ENCODE data around the gene ZNF23.

DNA sequence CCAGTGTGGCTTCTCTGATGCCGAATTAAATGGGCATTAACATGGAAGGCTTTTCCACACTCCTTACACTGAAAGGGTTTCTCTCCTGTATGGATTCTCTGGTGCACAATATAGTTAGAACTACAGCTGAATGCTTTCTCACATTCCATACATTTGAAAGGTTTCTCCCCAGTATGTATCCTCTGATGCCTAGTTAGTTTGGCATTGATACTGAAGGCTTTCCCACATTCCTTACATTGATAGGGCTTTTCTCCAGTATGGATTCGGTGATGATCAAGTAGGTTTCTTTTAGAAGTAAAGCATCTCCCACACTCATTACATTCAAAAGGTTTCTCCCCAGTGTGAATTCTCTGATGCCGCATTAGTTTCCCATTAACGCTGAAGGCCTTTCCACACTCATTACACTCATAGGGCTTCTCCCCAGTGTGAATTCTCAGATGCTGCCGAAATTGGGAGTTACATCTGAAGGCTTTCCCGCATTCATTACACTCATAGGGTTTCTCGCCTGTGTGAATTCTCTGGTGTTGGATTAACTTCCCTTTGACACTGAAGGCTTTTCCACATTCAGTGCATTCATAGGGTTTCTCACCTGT, 13.7 kb downstream of the ZNF23 start:
- TF ChIP-seq ZNF274 (IDR thresholded peaks at IDR 0.05; ENCODE audit: low read depth, low read length) (peak; percentile 51), POLR2AphosphoS5 (IDR thresholded peaks at IDR 0.05; ENCODE audit: low read depth, low read length) (no peak), CTCF (IDR thresholded peaks at IDR 0.05 in 2 of 3, conservative IDR thresholded peaks at IDR 0.05 in 1 of 3; ENCODE audit: borderline replicate concordance in 1 of 3, insufficient read depth in 1 of 3, low read depth in 2 of 3, low read length in 2 of 3) (no peak), EZH2phosphoT487 (IDR thresholded peaks at IDR 0.05; ENCODE audit: borderline replicate concordance) (no peak), EZH2 (IDR thresholded peaks at IDR 0.05) (no peak), POLR2A (IDR thresholded peaks at IDR 0.05; ENCODE audit: borderline replicate concordance, extremely low read depth, insufficient read depth, insufficient read length) (no peak), TCF7L2 (IDR thresholded peaks at IDR 0.05; ENCODE audit: borderline replicate concordance, extremely low read depth, insufficient read depth, insufficient read length) (no peak), RAD21 (IDR thresholded peaks at IDR 0.05; ENCODE audit: low read depth) (no peak), ELF1 (IDR thresholded peaks at IDR 0.05; ENCODE audit: borderline replicate concordance, low read depth) (no peak), JUND (IDR thresholded peaks at IDR 0.05) (no peak)
- TF ChIP-seq, protein P1, sequence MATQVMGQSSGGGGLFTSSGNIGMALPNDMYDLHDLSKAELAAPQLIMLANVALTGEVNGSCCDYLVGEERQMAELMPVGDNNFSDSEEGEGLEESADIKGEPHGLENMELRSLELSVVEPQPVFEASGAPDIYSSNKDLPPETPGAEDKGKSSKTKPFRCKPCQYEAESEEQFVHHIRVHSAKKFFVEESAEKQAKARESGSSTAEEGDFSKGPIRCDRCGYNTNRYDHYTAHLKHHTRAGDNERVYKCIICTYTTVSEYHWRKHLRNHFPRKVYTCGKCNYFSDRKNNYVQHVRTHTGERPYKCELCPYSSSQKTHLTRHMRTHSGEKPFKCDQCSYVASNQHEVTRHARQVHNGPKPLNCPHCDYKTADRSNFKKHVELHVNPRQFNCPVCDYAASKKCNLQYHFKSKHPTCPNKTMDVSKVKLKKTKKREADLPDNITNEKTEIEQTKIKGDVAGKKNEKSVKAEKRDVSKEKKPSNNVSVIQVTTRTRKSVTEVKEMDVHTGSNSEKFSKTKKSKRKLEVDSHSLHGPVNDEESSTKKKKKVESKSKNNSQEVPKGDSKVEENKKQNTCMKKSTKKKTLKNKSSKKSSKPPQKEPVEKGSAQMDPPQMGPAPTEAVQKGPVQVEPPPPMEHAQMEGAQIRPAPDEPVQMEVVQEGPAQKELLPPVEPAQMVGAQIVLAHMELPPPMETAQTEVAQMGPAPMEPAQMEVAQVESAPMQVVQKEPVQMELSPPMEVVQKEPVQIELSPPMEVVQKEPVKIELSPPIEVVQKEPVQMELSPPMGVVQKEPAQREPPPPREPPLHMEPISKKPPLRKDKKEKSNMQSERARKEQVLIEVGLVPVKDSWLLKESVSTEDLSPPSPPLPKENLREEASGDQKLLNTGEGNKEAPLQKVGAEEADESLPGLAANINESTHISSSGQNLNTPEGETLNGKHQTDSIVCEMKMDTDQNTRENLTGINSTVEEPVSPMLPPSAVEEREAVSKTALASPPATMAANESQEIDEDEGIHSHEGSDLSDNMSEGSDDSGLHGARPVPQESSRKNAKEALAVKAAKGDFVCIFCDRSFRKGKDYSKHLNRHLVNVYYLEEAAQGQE (IDR thresholded peaks at IDR 0.05; ENCODE audit: low read depth): no peak
- TF ChIP-seq, protein P2, sequence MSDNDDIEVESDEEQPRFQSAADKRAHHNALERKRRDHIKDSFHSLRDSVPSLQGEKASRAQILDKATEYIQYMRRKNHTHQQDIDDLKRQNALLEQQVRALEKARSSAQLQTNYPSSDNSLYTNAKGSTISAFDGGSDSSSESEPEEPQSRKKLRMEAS (IDR thresholded peaks at IDR 0.05): no peak
- TF ChIP-seq, protein P3, sequence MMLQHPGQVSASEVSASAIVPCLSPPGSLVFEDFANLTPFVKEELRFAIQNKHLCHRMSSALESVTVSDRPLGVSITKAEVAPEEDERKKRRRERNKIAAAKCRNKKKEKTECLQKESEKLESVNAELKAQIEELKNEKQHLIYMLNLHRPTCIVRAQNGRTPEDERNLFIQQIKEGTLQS (IDR thresholded peaks at IDR 0.05): no peak

All from HCT116 (cell line).